ENCODE measurements around the gene OSBPL8. TPM values are rescaled to one million over a fixed set of nuclear protein-coding genes. Genes with fewer than 3 reads are reported as not detected.

Gene OSBPL8
- total RNA-seq, 2 donors from 2014 or later: 23.1 to 41.2 TPM

GRCh38 chr12:76310110-76310509 lies 249.5 kb downstream of the OSBPL8 start:
- Histone ChIP-seq H3K27ac (no peak overlapping the region), H3K9me3 (no peaks in the 10 kb centered on the region), H3K4me1 (no peaks in the 10 kb centered on the region), H3K4me3 (no peak overlapping the region), H3K36me3 (replicated peaks in 1 of 2; ENCODE audit: insufficient read depth in 1 of 2, low read depth in 2 of 2) (no peaks in the 10 kb centered on the region), H3K27me3 (no peaks in the 10 kb centered on the region)
- DNase-seq: no peak
- TF ChIP-seq CTCF (IDR thresholded peaks at IDR 0.05) (no peak), POLR2A (IDR thresholded peaks at IDR 0.05) (no peak)
- intact Hi-C loops (cut with DNase I): no loop called here
- ATAC-seq: no peak

GRCh38 chr12:76308866-76309265 lies 250.7 kb downstream of the OSBPL8 start:
- no peak overlapping the region for H3K27ac ChIP-seq
- no peak overlapping the region for H3K4me3 ChIP-seq
- H3K4me1 ChIP-seq: no peaks in the 10 kb centered on the region
- intact Hi-C loops (cut with DNase I): no loop called here
- TF ChIP-seq POLR2A (IDR thresholded peaks at IDR 0.05): no peak
- no peak for TF ChIP-seq CTCF (IDR thresholded peaks at IDR 0.05)
- ATAC-seq: no peak
- no peak for DNase-seq
- H3K27me3 ChIP-seq: no peaks in the 10 kb centered on the region
- 42 to 45% methylated on average over 3 of the region's 3 CpGs for WGBS, 2 donors
- H3K36me3 ChIP-seq (replicated peaks in 1 of 2; ENCODE audit: insufficient read depth in 1 of 2, low read depth in 2 of 2): no peaks in the 10 kb centered on the region
- no peaks in the 10 kb centered on the region for H3K9me3 ChIP-seq

GRCh38 chr12:76307083-76307482 lies 252.5 kb downstream of the OSBPL8 start:
- Histone ChIP-seq H3K4me3 (no peak overlapping the region), H3K36me3 (replicated peaks in 1 of 2; ENCODE audit: insufficient read depth in 1 of 2, low read depth in 2 of 2) (no peaks in the 10 kb centered on the region), H3K9me3 (no peaks in the 10 kb centered on the region), H3K4me1 (no peaks in the 10 kb centered on the region), H3K27me3 (no peaks in the 10 kb centered on the region), H3K27ac (no peak overlapping the region)
- intact Hi-C loops (cut with DNase I): no loop called here
- 86 to 96% methylated on average over 1 of the region's 1 CpG for WGBS, 2 donors
- ATAC-seq (no peak), DNase-seq (no peak)
- TF ChIP-seq POLR2A (IDR thresholded peaks at IDR 0.05): no peak
- no peak for TF ChIP-seq CTCF (IDR thresholded peaks at IDR 0.05)

GRCh38 chr12:76303989-76304460 lies 255.5 kb downstream of the OSBPL8 start:
- H3K27me3 ChIP-seq: no peaks in the 10 kb centered on the region
- no peak for DNase-seq
- intact Hi-C loops (cut with DNase I): no loop called here
- ATAC-seq: no peak
- H3K4me1 ChIP-seq: no peaks in the 10 kb centered on the region
- H3K9me3 ChIP-seq: no peaks in the 10 kb centered on the region
- H3K4me3 ChIP-seq: no peak overlapping the region
- H3K36me3 ChIP-seq (replicated peaks in 1 of 2; ENCODE audit: insufficient read depth in 1 of 2, low read depth in 2 of 2): no peaks in the 10 kb centered on the region
- no peak overlapping the region for H3K27ac ChIP-seq
- 76 to 77% methylated on average over 6 of the region's 6 CpGs for WGBS, 2 donors
- no peak for TF ChIP-seq POLR2A (IDR thresholded peaks at IDR 0.05)
- TF ChIP-seq CTCF (IDR thresholded peaks at IDR 0.05): no peak

GRCh38 chr12:76303365-76303764 lies 256.2 kb downstream of the OSBPL8 start:
- ATAC-seq (no peak), DNase-seq (no peak)
- Histone ChIP-seq H3K4me1 (no peaks in the 10 kb centered on the region), H3K27me3 (no peaks in the 10 kb centered on the region), H3K4me3 (no peak overlapping the region), H3K27ac (no peak overlapping the region), H3K9me3 (no peaks in the 10 kb centered on the region), H3K36me3 (replicated peaks in 1 of 2; ENCODE audit: insufficient read depth in 1 of 2, low read depth in 2 of 2) (no peaks in the 10 kb centered on the region)
- TF ChIP-seq POLR2A (IDR thresholded peaks at IDR 0.05): no peak
- TF ChIP-seq CTCF (IDR thresholded peaks at IDR 0.05): no peak
- intact Hi-C loops (cut with DNase I): no loop called here
- WGBS, 2 donors: 72 to 74% methylated on average over 2 of the region's 2 CpGs

Data from body of pancreas (tissue), 4 donors.